Left lung (tissue), 10 donors: ENCODE measurements around the gene FAM131C. TPM values are rescaled to one million over a fixed set of nuclear protein-coding genes. Genes with fewer than 3 reads are reported as not detected.
A peak's percentile ranks its signal among the peaks of the same experiment; 100 is the strongest.
"Not testable (repeated sequence)": the region's sequence is repeated elsewhere in the genome, so short reads cannot be mapped to it uniquely, and the experiment has no call there.

Experiments used
- ATAC-seq: fragments of 200-7000 bp; cut with Tn5 transposase; one replicate; pipeline ENCODE4 v1.9.1; 2020; ENCODE audit warnings: moderate library complexity
- DNase-seq, 4 donors: peaks; one replicate each; pipeline ENCODE4 v3.0.0-alpha.2; 2013 to 2020
- H3K27ac ChIP-seq, 2 donors: fragments of 200-600 bp; sonication (generic) in 1 of 2; one replicate each; pipeline versions ENCODE4 v1.5.0 to v1.8.0; 2020 to 2021
- H3K27me3 ChIP-seq, 2 donors: fragments of 200-600 bp; sonication (generic) in 1 of 2; one replicate each; pipeline versions ENCODE4 v1.5.0 to v1.8.0; 2020 to 2021
- H3K36me3 ChIP-seq, 2 donors: fragments of 200-600 bp; sonication (generic) in 1 of 2; one replicate each; pipeline versions ENCODE4 v1.5.0 to v1.8.0; 2020 to 2021
- H3K4me1 ChIP-seq, 2 donors: fragments of 200-600 bp; one replicate each; pipeline ENCODE4 v1.8.0; 2021
- H3K4me3 ChIP-seq, 2 donors: fragments of 200-600 bp; sonication (generic) in 1 of 2; one replicate each; pipeline versions ENCODE4 v1.5.0 to v1.8.0; 2020 to 2021; ENCODE audit warnings: mild to moderate bottlenecking in 1 of 2
- H3K9me3 ChIP-seq, 2 donors: fragments of 200-600 bp; sonication (generic) in 1 of 2; one replicate each; pipeline versions ENCODE4 v1.5.0 to v1.8.0; 2020 to 2021
- CTCF ChIP-seq, 2 donors: fragments of 200-600 bp; sonication (generic) in 1 of 2; IDR thresholded peaks; one replicate each; pipeline versions ENCODE4 v1.5.0 to v1.8.0; 2021; ENCODE audit warnings: antibody characterized with exemption in 2 of 2
- intact Hi-C, 2 donors: fragments of 100-400 bp; cut with DNase I; formaldehyde crosslinking; loops; one replicate each; pipeline versions ENCODE4 v1.11.2 to v1.14.2; 2022
- polyA plus RNA-seq, 6 donors: library from polyadenylated mRNA; unstranded; fragments of 120-200 nt; gene quantifications; one replicate each; pipeline ENCODE4 v1.2.1, GENCODE V29; 2013; ENCODE audit not compliant: insufficient read length in 6 of 6
- total RNA-seq, 2 donors: library from RNA; stranded (reverse); fragmentation: NEBNext Ultra II Directional; extraction: Animal tissue kit (Norgen Biotek cat#: 25700); gene quantifications; one replicate each; pipeline ENCODE4 v1.2.1, GENCODE V29; 2021
- donor health status: DM: no; HTN: yes; CAD: no.
- donor health status: DM: no; HTN: no; CAD: no.

FAM131C gene
- total and polyA plus RNA-seq, 8 donors, result 0.08 to 0.21 (median 0.17) TPM; not detected in 4

- no peaks in the 10 kb centered on the region for H3K27me3 ChIP-seq
- H3K27ac ChIP-seq, result peak overlapping the region in 1 of 2 donors; percentile 19
- DNase-seq (peak in 1 of 4 donors; percentile 70), ATAC-seq (peak; percentile 23)
- no peak for TF ChIP-seq CTCF (IDR thresholded peaks at IDR 0.05)
- no peaks in the 10 kb centered on the region for H3K4me1 ChIP-seq
- intact Hi-C loops, result no loop called here
- no peaks in the 10 kb centered on the region for H3K36me3 ChIP-seq
- H3K9me3 ChIP-seq, result peaks cover 0 to 12% of the 10 kb centered on the region in 2 donors
- H3K4me3 ChIP-seq, result no peak overlapping the region
Observed at GRCh38 chr1:16112596-16113555, 39.4 kb upstream of the FAM131C start.

- DNase-seq, result peak in 2 of 4 donors; percentile 55 to 62
- Histone ChIP-seq H3K27ac (peak overlapping the region in 1 of 2 donors; percentile 19), H3K9me3 (peaks cover 0 to 14% of the 10 kb centered on the region in 2 donors), H3K27me3 (no peaks in the 10 kb centered on the region), H3K36me3 (no peaks in the 10 kb centered on the region), H3K4me1 (no peaks in the 10 kb centered on the region), H3K4me3 (no peak overlapping the region)
- TF ChIP-seq CTCF (IDR thresholded peaks at IDR 0.05), result no peak
- intact Hi-C loops, result no loop called here
- ATAC-seq, result peak; percentile 62
Observed at GRCh38 chr1:16111771-16112595, 38.5 kb upstream of the FAM131C start.

GRCh38 chr1:16110884-16111283, 37.4 kb upstream of the FAM131C start:
- H3K36me3 ChIP-seq, result no peaks in the 10 kb centered on the region
- peak in 1 of 4 donors; percentile 29 for DNase-seq
- no peak for ATAC-seq
- no peaks in the 10 kb centered on the region for H3K27me3 ChIP-seq
- H3K9me3 ChIP-seq, result peaks cover 0 to 14% of the 10 kb centered on the region in 2 donors
- H3K27ac ChIP-seq, result no peak overlapping the region
- no peaks in the 10 kb centered on the region for H3K4me1 ChIP-seq
- H3K4me3 ChIP-seq, result no peak overlapping the region
- no peak for TF ChIP-seq CTCF (IDR thresholded peaks at IDR 0.05)
- intact Hi-C loops, result no loop called here

GRCh38 chr1:16110456-16110855, 37.0 kb upstream of the FAM131C start:
- no peaks in the 10 kb centered on the region for H3K36me3 ChIP-seq
- no peak overlapping the region for H3K4me3 ChIP-seq
- no peak for DNase-seq
- H3K4me1 ChIP-seq, result no peaks in the 10 kb centered on the region
- peaks cover 0 to 14% of the 10 kb centered on the region in 2 donors for H3K9me3 ChIP-seq
- no peaks in the 10 kb centered on the region for H3K27me3 ChIP-seq
- no peak for TF ChIP-seq CTCF (IDR thresholded peaks at IDR 0.05)
- no peak for ATAC-seq
- intact Hi-C loops, result no loop called here
- H3K27ac ChIP-seq, result no peak overlapping the region

GRCh38 chr1:16109571-16109970, 36.1 kb upstream of the FAM131C start:
- H3K27ac ChIP-seq, result no peak overlapping the region
- H3K4me3 ChIP-seq, result no peak overlapping the region
- intact Hi-C loops, result no loop called here
- ATAC-seq (no peak), DNase-seq (peak in 1 of 4 donors; percentile 20)
- H3K9me3 ChIP-seq, result peaks cover 0 to 14% of the 10 kb centered on the region in 2 donors
- no peaks in the 10 kb centered on the region for H3K4me1 ChIP-seq
- H3K27me3 ChIP-seq, result no peaks in the 10 kb centered on the region
- H3K36me3 ChIP-seq, result no peaks in the 10 kb centered on the region
- TF ChIP-seq CTCF (IDR thresholded peaks at IDR 0.05), result no peak

- ATAC-seq, H3K36me3 ChIP-seq, H3K27me3 ChIP-seq, H3K4me1 ChIP-seq, intact Hi-C loops, DNase-seq, H3K4me3 ChIP-seq, H3K27ac ChIP-seq: not testable (repeated sequence)
- H3K9me3 ChIP-seq, result peaks cover 0 to 14% of the 10 kb centered on the region in 2 donors
Observed at GRCh38 chr1:16107039-16107438, 33.6 kb upstream of the FAM131C start.
